SK-N-SH (cell line): ENCODE data around the gene DSCAM. TPM values are rescaled to one million over a fixed set of nuclear protein-coding genes. Genes with fewer than 3 reads are reported as not detected.

Source experiments
- CTCF ChIA-PET: fragments of 300-600, 350-600 bp; formaldehyde crosslinking; extraction: SDS; loops from one replicate; lab custom pipeline; 2021; lab: Yijun Ruan, JAX
- POLR2A ChIA-PET: fragments of 350-600 bp; sonication (Branson Sonifier 250); formaldehyde crosslinking; extraction: SDS; loops from one replicate; lab custom pipeline; 2020; ENCODE audit warnings: antibody characterized with exemption, inconsistent platforms; lab: Yijun Ruan, JAX
- DNase-seq: peaks from one replicate; pipeline ENCODE4 v3.0.0; 2012
- H2AFZ ChIP-seq: fragments of 200-600 bp; sonication (generic); 2 replicates; pipeline ENCODE4 v1.8.1; 2016; ENCODE audit warnings: antibody characterized with exemption, mild to moderate bottlenecking, low read depth
- H3F3A ChIP-seq: fragments of 200-600 bp; sonication (generic); replicated peaks from 2 replicates; pipeline ENCODE3; 2016; ENCODE audit warnings: antibody characterized with exemption, mild to moderate bottlenecking; ENCODE audit not compliant: insufficient read depth
- H3K27ac ChIP-seq, 2 experiments: fragments of 200-500 bp in 1 of 2; fragments of 200-600 bp in 1 of 2; sonication (Bioruptor generic) in 1 of 2; sonication (generic), shearing (Covaris generic) in 1 of 2; 2 replicates each; pipeline versions ENCODE4 v1.5.1 to v1.6.1; 2014 to 2016; ENCODE audit warnings: low read depth in 2 of 2, inconsistent platforms in 1 of 2, low read length in 1 of 2, mild to moderate bottlenecking in 1 of 2, mixed read lengths in 1 of 2
- H3K27me3 ChIP-seq: fragments of 200-600 bp; sonication (generic), shearing (Covaris generic); 2 replicates; pipeline ENCODE4 v1.6.1; 2016; ENCODE audit warnings: mixed run types; ENCODE audit not compliant: insufficient read depth
- H3K36me3 ChIP-seq, 2 experiments: fragments of 200-500 bp in 1 of 2; fragments of 200-600 bp in 1 of 2; sonication (Bioruptor generic) in 1 of 2; sonication (generic) in 1 of 2; replicated peaks in 1 of 2; 2 replicates each; pipeline versions ENCODE3 to v1.5.1; 2014 to 2016; ENCODE audit warnings: low read length in 1 of 2, mild to moderate bottlenecking in 1 of 2; ENCODE audit not compliant: insufficient read depth in 2 of 2, control insufficient read depth in 1 of 2
- H3K4me1 ChIP-seq, 2 experiments: fragments of 200-500 bp in 1 of 2; fragments of 200-600 bp in 1 of 2; sonication (Bioruptor generic) in 1 of 2; sonication (generic), shearing (Covaris generic) in 1 of 2; 2 replicates each; pipeline versions ENCODE4 v1.5.1 to v1.6.1; 2014 to 2016; ENCODE audit warnings: low read depth in 1 of 2, low read length in 1 of 2, mixed run types in 1 of 2; ENCODE audit not compliant: insufficient read depth in 2 of 2, control insufficient read depth in 1 of 2
- H3K4me2 ChIP-seq: fragments of 200-600 bp; sonication (generic), shearing (Covaris generic); 2 replicates; pipeline ENCODE4 v1.6.1; 2017; ENCODE audit warnings: mixed run types
- H3K4me3 ChIP-seq, 2 experiments: fragments of 200-500 bp in 1 of 2; fragments of 200-600 bp in 1 of 2; sonication (Bioruptor generic) in 1 of 2; sonication (generic), shearing (Covaris generic) in 1 of 2; 2 replicates each; pipeline versions ENCODE4 v1.5.1 to v1.8.1; 2014 to 2016; ENCODE audit warnings: low read depth in 2 of 2, inconsistent platforms in 1 of 2, low read length in 1 of 2, mild to moderate bottlenecking in 1 of 2, mixed read lengths in 1 of 2, moderate library complexity in 1 of 2
- H3K79me2 ChIP-seq: fragments of 200-600 bp; sonication (generic); 2 replicates; pipeline ENCODE4 v1.8.1; 2017; ENCODE audit warnings: mild to moderate bottlenecking; ENCODE audit not compliant: insufficient read depth
- H3K9ac ChIP-seq: fragments of 200-600 bp; sonication (generic); 2 replicates; pipeline ENCODE4 v1.6.1; 2017; ENCODE audit warnings: mixed run types
- H3K9me2 ChIP-seq: fragments of 200-600 bp; sonication (generic); 2 replicates; pipeline ENCODE4 v1.6.1; 2017; ENCODE audit warnings: mixed run types
- H3K9me3 ChIP-seq: fragments of 200-600 bp; sonication (generic); 2 replicates; pipeline ENCODE4 v1.6.1; 2017; ENCODE audit warnings: mixed run types, mild to moderate bottlenecking, moderate library complexity
- H4K20me1 ChIP-seq: fragments of 200-600 bp; sonication (generic); 2 replicates; pipeline ENCODE4 v1.6.1; 2017; ENCODE audit warnings: mild to moderate bottlenecking, mixed run types; ENCODE audit not compliant: insufficient read depth
- EP300 ChIP-seq, 2 experiments: IDR thresholded peaks; 2 replicates each; pipeline versions ENCODE4 v1.4.0 to v1.6.1; 2012; ENCODE audit warnings: borderline replicate concordance in 1 of 2, low read depth in 1 of 2, low read length in 1 of 2
- FOXJ3 ChIP-seq: sonication (generic); formaldehyde crosslinking; IDR thresholded peaks from 2 replicates; pipeline ENCODE4 v1.5.1; 2020; ENCODE audit warnings: mild to moderate bottlenecking, missing genetic modification reagents
- FOXM1 ChIP-seq: IDR thresholded peaks from 2 replicates; pipeline ENCODE4 v1.4.0; 2012; ENCODE audit warnings: low read depth, mild to moderate bottlenecking
- GATA2 ChIP-seq: sonication (generic); formaldehyde crosslinking; IDR thresholded peaks from 2 replicates; pipeline ENCODE4 v1.5.0; 2020; ENCODE audit warnings: mild to moderate bottlenecking, missing genetic modification reagents
- MAX ChIP-seq: IDR thresholded peaks from 2 replicates; pipeline ENCODE4 v1.4.0; 2012; ENCODE audit warnings: low read depth
- MEF2A ChIP-seq: IDR thresholded peaks from 2 replicates; pipeline ENCODE4 v1.4.0; 2012; ENCODE audit warnings: low read depth, borderline replicate concordance
- MXI1 ChIP-seq: IDR thresholded peaks from 2 replicates; pipeline ENCODE4 v1.6.1; 2012; ENCODE audit warnings: mild to moderate bottlenecking, low read depth, low read length, improper control_type of control experiment
- NRF1 ChIP-seq: IDR thresholded peaks from 2 replicates; pipeline ENCODE4 v1.6.1; 2012; ENCODE audit warnings: low read depth, mild to moderate bottlenecking, low read length
- POLR2AphosphoS5 ChIP-seq: IDR thresholded peaks from 2 replicates; pipeline ENCODE4 v1.6.1; 2012; ENCODE audit warnings: low read depth, low read length
- RFX5 ChIP-seq: IDR thresholded peaks from 2 replicates; pipeline ENCODE4 v1.6.1; 2012; ENCODE audit warnings: mild to moderate bottlenecking, improper control_type of control experiment, low read length
- SIN3A ChIP-seq: IDR thresholded peaks from 2 replicates; pipeline ENCODE4 v1.6.1; 2012; ENCODE audit warnings: low read depth, mild to moderate bottlenecking, low read length, moderate library complexity, borderline replicate concordance
- TAF1 ChIP-seq: IDR thresholded peaks from 2 replicates; pipeline ENCODE4 v1.6.1; 2012; ENCODE audit warnings: low read depth, mild to moderate bottlenecking, low read length, moderate library complexity, borderline replicate concordance
- TCF12 ChIP-seq: IDR thresholded peaks from 2 replicates; pipeline ENCODE4 v1.4.0; 2012
- TEAD4 ChIP-seq: IDR thresholded peaks from 2 replicates; pipeline ENCODE4 v1.4.0; 2012; ENCODE audit warnings: mild to moderate bottlenecking, borderline replicate concordance; ENCODE audit not compliant: insufficient read depth
- USF2 ChIP-seq: fragments of 150-350 bp; IDR thresholded peaks from 2 replicates; pipeline ENCODE4 v1.6.1; 2017; ENCODE audit warnings: antibody characterized with exemption, low read length, low read depth, borderline replicate concordance
- YY1 ChIP-seq: IDR thresholded peaks from 2 replicates; pipeline ENCODE4 v1.4.0; 2012; ENCODE audit warnings: low read depth, mild to moderate bottlenecking
- ZBTB33 ChIP-seq: IDR thresholded peaks from 2 replicates; pipeline ENCODE4 v1.4.0; 2012; ENCODE audit warnings: low read depth, borderline replicate concordance
- WGBS: methylation state at CpG from one replicate; pipeline ENCODE4 v1.1.6; 2017; ENCODE audit warnings: low lambda C conversion rate; 5-methylcytosine and 5-hydroxymethylcytosine counted together
- polyA plus RNA-seq, 3 experiments: library from polyadenylated mRNA; depleted of rRNA; stranded (reverse); fragments of >200 nt; gene quantifications; 2 replicates each; pipeline ENCODE4 v1.2.3, GENCODE V29; 2012

Gene DSCAM
- polyA plus RNA-seq, 1 of the 3 experiments (the other 2 are of a cell fraction) = not detected

- no peak overlapping the region for H2AFZ ChIP-seq
Measured at GRCh38 chr21:40136571-40136970, 710.4 kb downstream of the DSCAM start.

More at GRCh38 chr21:40136571-40136970, 710.4 kb downstream of the DSCAM start:
- no peaks in the 10 kb centered on the region for H3K27me3 ChIP-seq
- H3F3A ChIP-seq = no peaks in the 10 kb centered on the region
- WGBS = 55% methylated on average over 7 of the region's 7 CpGs
- no peak overlapping the region for H3K4me3 ChIP-seq
- ChIA-PET CTCF (interaction anchor here (1.0 to 2.5 kb wide), 3 partner anchors 16 to 269 kb away, joined by 3 to 9 read pairs (median 4); partner anchors contain the start of gene PCP4), POLR2A (no interaction called here)
- no peak overlapping the region for H3K4me2 ChIP-seq
- DNase-seq = no peak
- H3K9me3 ChIP-seq = no peaks in the 10 kb centered on the region
- no peak overlapping the region for H3K9ac ChIP-seq
- H3K4me1 ChIP-seq = no peaks in the 10 kb centered on the region
- H3K36me3 ChIP-seq = no peaks in the 10 kb centered on the region
- H4K20me1 ChIP-seq = no peaks in the 10 kb centered on the region
- H3K79me2 ChIP-seq = no peaks in the 10 kb centered on the region
- no peaks in the 10 kb centered on the region for H3K9me2 ChIP-seq
- H3K27ac ChIP-seq = no peak overlapping the region
- TF ChIP-seq MXI1 (no peak), FOXJ3 (CRISPR knock-in tag) (no peak), RFX5 (no peak), SIN3A (no peak), ZBTB33 (no peak), TAF1 (no peak), POLR2AphosphoS5 (no peak), MAX (no peak), NRF1 (no peak), EP300 (IDR thresholded peaks at IDR 0.05; ENCODE audit: borderline replicate concordance in 1 of 2, low read depth in 1 of 2, low read length in 1 of 2) (no peak), YY1 (no peak), USF2 (no peak), TCF12 (no peak), TEAD4 (no peak), MEF2A (no peak), FOXM1 (no peak), GATA2 (CRISPR knock-in tag) (no peak)
